Neutrophil (primary cell): ENCODE data around the gene KCNH5.

ENCODE experiments used
- H3K27ac ChIP-seq: fragments of 200-600 bp; sonication (generic); 2 replicates; pipeline ENCODE4 v1.5.1; 2016; ENCODE audit warnings: mild to moderate bottlenecking, moderate library complexity
- H3K27me3 ChIP-seq: fragments of 200-600 bp; sonication (generic); 2 replicates; pipeline ENCODE4 v1.6.0; 2016; ENCODE audit warnings: mild to moderate bottlenecking
- H3K36me3 ChIP-seq: fragments of 200-600 bp; sonication (generic); 2 replicates; pipeline ENCODE4 v1.5.1; 2017
- H3K4me1 ChIP-seq, 2 experiments: fragments of 200-600 bp in 1 of 2; sonication (generic) in 1 of 2; 1 replicate in 1 of 2; 2 replicates in 1 of 2; pipeline versions ENCODE4 v1.5.1 to v1.6.1; 2013 to 2016; ENCODE audit warnings: low read depth in 1 of 2, low read length in 1 of 2, mild to moderate bottlenecking in 1 of 2, moderate library complexity in 1 of 2; ENCODE audit not compliant: control insufficient read depth in 1 of 2, insufficient read depth in 1 of 2
- H3K4me3 ChIP-seq, 2 experiments: fragments of 200-600 bp in 1 of 2; sonication (generic) in 1 of 2; 1 replicate in 1 of 2; 2 replicates in 1 of 2; pipeline ENCODE4 v1.5.1; 2013 to 2016; ENCODE audit warnings: low read depth in 1 of 2, low read length in 1 of 2, mild to moderate bottlenecking in 1 of 2, moderate library complexity in 1 of 2
- H3K9me3 ChIP-seq: fragments of 200-600 bp; sonication (generic); 2 replicates; pipeline ENCODE4 v1.5.1; 2016
- CTCF ChIP-seq: fragments of 200-600 bp; sonication (generic); IDR thresholded peaks from 2 replicates; pipeline ENCODE4 v1.5.1; 2016; ENCODE audit warnings: antibody characterized with exemption

The KCNH5 gene

GRCh38 chr14:62745496-62745895 lies 299.8 kb downstream of the KCNH5 start:
- H3K36me3 ChIP-seq = no peaks in the 10 kb centered on the region
- no peak overlapping the region for H3K27ac ChIP-seq
- H3K9me3 ChIP-seq = no peaks in the 10 kb centered on the region
- TF ChIP-seq CTCF = no peak
- H3K4me1 ChIP-seq = no peaks in the 10 kb centered on the region
- no peak overlapping the region for H3K4me3 ChIP-seq
- H3K27me3 ChIP-seq = no peaks in the 10 kb centered on the region

GRCh38 chr14:62743560-62743959 lies 301.7 kb downstream of the KCNH5 start:
- TF ChIP-seq CTCF = no peak
- Histone ChIP-seq H3K27ac (no peak overlapping the region), H3K4me3 (no peak overlapping the region), H3K4me1 (no peaks in the 10 kb centered on the region), H3K27me3 (no peaks in the 10 kb centered on the region), H3K36me3 (no peaks in the 10 kb centered on the region), H3K9me3 (no peaks in the 10 kb centered on the region)

- H3K4me3 ChIP-seq = no peak overlapping the region
- no peaks in the 10 kb centered on the region for H3K36me3 ChIP-seq
- no peak for TF ChIP-seq CTCF
- no peaks in the 10 kb centered on the region for H3K9me3 ChIP-seq
- no peaks in the 10 kb centered on the region for H3K27me3 ChIP-seq
- no peak overlapping the region for H3K27ac ChIP-seq
- H3K4me1 ChIP-seq = no peaks in the 10 kb centered on the region
Measured at GRCh38 chr14:62743118-62743517, 302.1 kb downstream of the KCNH5 start.

GRCh38 chr14:62739647-62740046 lies 305.6 kb downstream of the KCNH5 start:
- Histone ChIP-seq H3K36me3 (no peaks in the 10 kb centered on the region), H3K27ac (no peak overlapping the region), H3K4me3 (no peak overlapping the region), H3K4me1 (no peaks in the 10 kb centered on the region), H3K9me3 (no peaks in the 10 kb centered on the region), H3K27me3 (no peaks in the 10 kb centered on the region)
- TF ChIP-seq CTCF = no peak

GRCh38 chr14:62736048-62737043 lies 308.9 kb downstream of the KCNH5 start:
- H3K27ac ChIP-seq = no peak overlapping the region
- no peaks in the 10 kb centered on the region for H3K36me3 ChIP-seq
- no peak overlapping the region for H3K4me3 ChIP-seq
- no peaks in the 10 kb centered on the region for H3K27me3 ChIP-seq
- H3K4me1 ChIP-seq = no peaks in the 10 kb centered on the region
- no peak for TF ChIP-seq CTCF
- H3K9me3 ChIP-seq = no peaks in the 10 kb centered on the region
